IPS DF 4.7 (cell line): ENCODE data around the gene RWDD3.

Experiments
- DNase-seq: peaks from one replicate; pipeline ENCODE4 v3.0.0-alpha.2; 2013; ENCODE audit warnings: low spot score; ENCODE audit errors: extremely low read depth

The RWDD3 gene

DNA sequence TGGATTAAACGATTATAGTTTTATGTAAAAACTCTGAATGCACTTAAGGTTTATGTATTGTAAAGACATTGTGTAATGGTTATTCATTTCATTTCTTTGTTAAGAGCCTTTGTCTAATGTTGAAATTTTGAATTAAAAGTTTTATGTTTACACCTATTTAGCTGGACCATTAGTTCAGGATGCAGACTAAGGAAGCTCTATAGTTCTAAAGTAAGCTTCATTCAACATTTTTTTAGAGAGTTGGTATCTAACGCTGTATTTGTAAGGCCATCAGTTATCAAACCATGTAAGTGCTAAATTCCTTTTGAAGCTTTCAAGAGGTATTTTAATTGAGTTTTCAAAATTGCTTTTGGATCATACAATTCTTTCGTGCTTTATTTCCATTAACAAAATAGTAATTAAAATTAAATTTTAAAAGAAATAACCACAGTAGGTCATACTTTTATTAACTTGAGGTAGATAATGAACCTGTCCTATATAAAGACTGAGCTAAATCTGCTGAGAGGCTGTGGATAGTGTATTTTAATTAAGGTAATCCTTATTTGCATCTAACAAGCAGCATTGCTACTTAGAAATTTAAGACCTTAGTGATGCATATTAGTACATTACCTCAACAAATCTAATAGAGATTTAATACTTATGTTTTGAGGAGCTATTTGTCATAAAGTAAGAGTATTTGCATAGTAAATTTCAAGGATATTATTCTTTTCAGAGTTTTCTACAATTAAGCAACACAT is 47.9 kb downstream of the RWDD3 start:
- DNase-seq, result no peak

DNA sequence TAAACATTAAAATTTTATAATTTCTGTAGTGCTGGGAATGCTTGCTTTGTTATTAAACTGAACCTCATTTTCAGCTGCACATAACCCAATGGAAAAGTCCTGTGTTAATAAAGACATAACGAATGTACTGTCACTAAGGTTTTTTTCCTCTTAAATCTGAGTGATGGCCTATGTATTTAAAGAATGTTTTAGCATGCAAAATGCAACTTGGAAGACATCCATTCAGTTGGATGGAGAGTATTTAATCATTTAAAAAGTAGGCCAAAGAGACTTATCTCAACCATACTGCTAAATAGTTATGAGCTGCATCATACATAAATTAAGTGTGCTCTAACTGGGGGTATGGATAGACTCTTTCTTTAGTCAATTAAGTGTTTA is 48.5 kb downstream of the RWDD3 start:
- DNase-seq, result no peak

DNA sequence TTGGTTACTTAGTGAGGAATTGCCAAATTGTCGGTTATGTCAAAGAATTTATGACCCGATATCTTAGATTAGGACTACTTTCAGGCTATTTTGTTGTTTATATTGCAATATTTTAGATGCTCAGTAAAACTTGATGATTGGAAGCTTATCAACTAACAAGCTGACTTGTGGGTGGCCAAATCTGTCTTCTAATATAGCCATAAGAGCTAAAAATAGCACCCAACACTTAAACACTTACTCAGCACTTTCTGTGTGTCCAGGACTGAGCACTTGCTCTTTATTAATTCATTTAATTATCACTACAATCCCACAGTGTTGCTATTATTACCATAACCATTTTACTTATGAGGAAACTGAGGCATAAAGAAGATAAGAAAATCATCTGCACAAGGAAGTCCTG is 50.4 kb downstream of the RWDD3 start:
- DNase-seq, result no peak

DNA sequence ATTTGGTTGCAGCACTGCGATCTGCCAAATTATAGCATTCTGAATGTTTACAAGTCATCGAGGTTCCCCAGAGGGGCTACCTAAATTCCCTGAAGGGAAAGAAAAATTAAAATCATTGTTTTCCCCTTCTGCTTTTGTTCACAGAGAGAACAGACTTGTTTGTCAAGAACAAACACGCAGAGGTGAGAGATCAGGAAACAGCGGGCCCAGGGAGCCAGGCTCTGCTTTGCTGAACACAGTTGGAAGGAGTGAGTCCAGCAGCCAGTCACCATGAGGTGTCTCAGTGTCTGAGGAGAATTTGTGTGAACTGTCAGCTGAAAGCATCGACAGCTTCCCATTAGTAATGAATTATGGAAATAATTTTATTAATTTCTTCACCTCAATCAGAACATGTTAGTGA is 52.5 kb downstream of the RWDD3 start:
- no peak for DNase-seq

DNA sequence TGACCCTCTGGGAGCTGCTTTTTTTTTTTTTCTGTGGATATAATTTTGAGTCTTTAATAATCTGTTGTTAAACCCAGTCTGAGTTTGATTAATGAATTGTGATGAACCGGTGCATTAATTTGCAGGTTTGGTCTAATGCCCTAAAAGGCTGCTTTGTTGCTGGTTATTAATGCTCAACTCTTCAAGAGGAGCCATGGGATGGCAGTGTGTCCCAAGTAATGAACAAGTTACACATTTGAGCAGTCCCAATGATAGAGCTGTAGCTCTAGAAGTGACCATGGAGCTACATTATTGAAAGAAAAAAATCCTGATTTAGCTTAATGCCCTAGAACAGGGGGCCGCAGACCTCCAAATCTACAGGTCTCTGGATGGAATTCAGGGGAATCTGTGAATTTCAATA is 53.1 kb downstream of the RWDD3 start:
- no peak for DNase-seq

DNA sequence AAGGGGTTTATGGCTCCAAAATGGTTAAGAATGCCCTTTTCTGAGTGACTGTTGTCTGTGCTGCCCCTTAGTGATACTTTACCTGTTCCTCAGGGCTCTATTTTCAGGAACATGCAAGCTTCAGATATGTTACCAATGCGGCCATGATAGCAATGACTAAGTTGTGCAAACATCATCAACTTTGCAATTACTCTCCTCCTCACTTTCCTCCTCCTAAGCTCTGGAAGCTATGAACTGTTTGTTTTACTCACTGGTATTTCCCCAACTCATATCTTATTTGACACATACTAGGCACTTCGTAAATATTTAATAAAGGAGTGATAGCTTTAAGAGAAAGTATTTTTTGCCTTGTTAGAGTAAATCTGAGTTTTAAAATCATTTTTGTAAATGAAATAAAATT is 53.8 kb downstream of the RWDD3 start:
- DNase-seq, result no peak
